PC-9 (cell line): ENCODE results near the gene YPEL2.

Experiments used
- EZH2 ChIP-seq: fragments of 200-600 bp; sonication (generic); IDR thresholded peaks from 2 replicates; pipeline ENCODE4 v1.8.0; 2017; ENCODE audit warnings: antibody characterized with exemption, low read depth
- TF ChIP-seq, protein P1 (sequence below): fragments of 200-600 bp; sonication (generic); conservative IDR thresholded peaks from 2 replicates; pipeline ENCODE4 v1.6.1; 2017; ENCODE audit warnings: mixed run types, antibody characterized with exemption, mild to moderate bottlenecking, moderate library complexity

DNA sequence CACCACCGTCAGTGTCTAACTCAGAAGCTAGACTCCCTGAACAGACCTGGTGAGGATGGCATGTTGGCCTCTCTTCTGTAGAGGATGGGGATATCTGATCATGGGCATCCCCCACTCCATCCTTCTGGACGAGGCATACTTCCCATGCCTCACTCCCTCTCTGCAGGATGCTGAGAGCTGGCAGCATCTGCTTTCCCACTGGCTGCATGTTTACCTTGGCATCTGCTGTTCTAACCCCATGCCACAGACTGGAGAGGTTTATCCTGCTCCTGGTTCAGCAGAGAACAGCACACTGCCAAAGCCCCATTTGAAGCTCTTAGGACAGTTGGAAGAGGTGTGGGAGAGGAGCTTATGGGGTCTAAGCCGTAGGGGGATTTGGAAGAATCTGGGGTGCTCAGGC lies 46.0 kb downstream of the YPEL2 start:
- TF ChIP-seq, protein P1, sequence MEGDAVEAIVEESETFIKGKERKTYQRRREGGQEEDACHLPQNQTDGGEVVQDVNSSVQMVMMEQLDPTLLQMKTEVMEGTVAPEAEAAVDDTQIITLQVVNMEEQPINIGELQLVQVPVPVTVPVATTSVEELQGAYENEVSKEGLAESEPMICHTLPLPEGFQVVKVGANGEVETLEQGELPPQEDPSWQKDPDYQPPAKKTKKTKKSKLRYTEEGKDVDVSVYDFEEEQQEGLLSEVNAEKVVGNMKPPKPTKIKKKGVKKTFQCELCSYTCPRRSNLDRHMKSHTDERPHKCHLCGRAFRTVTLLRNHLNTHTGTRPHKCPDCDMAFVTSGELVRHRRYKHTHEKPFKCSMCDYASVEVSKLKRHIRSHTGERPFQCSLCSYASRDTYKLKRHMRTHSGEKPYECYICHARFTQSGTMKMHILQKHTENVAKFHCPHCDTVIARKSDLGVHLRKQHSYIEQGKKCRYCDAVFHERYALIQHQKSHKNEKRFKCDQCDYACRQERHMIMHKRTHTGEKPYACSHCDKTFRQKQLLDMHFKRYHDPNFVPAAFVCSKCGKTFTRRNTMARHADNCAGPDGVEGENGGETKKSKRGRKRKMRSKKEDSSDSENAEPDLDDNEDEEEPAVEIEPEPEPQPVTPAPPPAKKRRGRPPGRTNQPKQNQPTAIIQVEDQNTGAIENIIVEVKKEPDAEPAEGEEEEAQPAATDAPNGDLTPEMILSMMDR = no peak
- no peak for TF ChIP-seq EZH2
